SH-SY5Y (cell line): ENCODE results near the gene ZDHHC7.

ENCODE experiments used
- GATA2 ChIP-seq: IDR thresholded peaks from 2 replicates; pipeline ENCODE4 v1.6.1; 2011; ENCODE audit warnings: mild to moderate bottlenecking, low read depth, low read length
- GATA3 ChIP-seq: IDR thresholded peaks from 2 replicates; pipeline ENCODE4 v1.6.1; 2011; ENCODE audit warnings: low read depth, mild to moderate bottlenecking, low read length, moderate library complexity

GRCh38 chr16:84925092-84925772 lies 86.1 kb downstream of the ZDHHC7 start:
- TF ChIP-seq GATA3: no peak
- no peak for TF ChIP-seq GATA2
